ENCODE results near the gene GRIA1.

- TF ChIP-seq MED8 (CRISPR knock-in tag; IDR thresholded peaks at IDR 0.05; ENCODE audit: insufficient replicate concordance) = no peak
- no peak for TF ChIP-seq NFRKB (IDR thresholded peaks at IDR 0.05)
- TF ChIP-seq TGIF2 (CRISPR knock-in tag; IDR thresholded peaks at IDR 0.05) = no peak
- TF ChIP-seq CTCF (CRISPR knock-in tag; IDR thresholded peaks at IDR 0.05) = no peak
- no peak for TF ChIP-seq TP53 (CRISPR knock-in tag; conservative IDR thresholded peaks at IDR 0.05)
- TF ChIP-seq ZFP37 (CRISPR knock-in tag; IDR thresholded peaks at IDR 0.05; ENCODE audit: borderline replicate concordance) = no peak
- no peak for TF ChIP-seq ZHX2 (IDR thresholded peaks at IDR 0.05; ENCODE audit: low read depth)
- no peak for TF ChIP-seq ZHX2 (CRISPR knock-in tag; IDR thresholded peaks at IDR 0.05; ENCODE audit: borderline replicate concordance)
- no peak for TF ChIP-seq ZBTB7A (CRISPR knock-in tag; IDR thresholded peaks at IDR 0.05)
- no peak for TF ChIP-seq GTF2F1 (IDR thresholded peaks at IDR 0.05; ENCODE audit: low read length)
- no peak for TF ChIP-seq CCDC6 (CRISPR knock-in tag; IDR thresholded peaks at IDR 0.05)
- TF ChIP-seq ZNF224 (CRISPR knock-in tag; IDR thresholded peaks at IDR 0.05) = no peak
- no peak for TF ChIP-seq TCF12 (IDR thresholded peaks at IDR 0.05)
- no peak for TF ChIP-seq TCF12 (CRISPR knock-in tag; IDR thresholded peaks at IDR 0.05)
Observed at GRCh38 chr5:153751251-153751650, 260.8 kb downstream of the GRIA1 start.
